ENCODE data around the gene P3H3. TPM values are rescaled to one million over a fixed set of nuclear protein-coding genes. Genes with fewer than 3 reads are reported as not detected.

P3H3 gene
- total and polyA plus RNA-seq, 2 of the 4 experiments (the other 2 are of a cell fraction) = 27.8 to 83.9 TPM

DNA sequence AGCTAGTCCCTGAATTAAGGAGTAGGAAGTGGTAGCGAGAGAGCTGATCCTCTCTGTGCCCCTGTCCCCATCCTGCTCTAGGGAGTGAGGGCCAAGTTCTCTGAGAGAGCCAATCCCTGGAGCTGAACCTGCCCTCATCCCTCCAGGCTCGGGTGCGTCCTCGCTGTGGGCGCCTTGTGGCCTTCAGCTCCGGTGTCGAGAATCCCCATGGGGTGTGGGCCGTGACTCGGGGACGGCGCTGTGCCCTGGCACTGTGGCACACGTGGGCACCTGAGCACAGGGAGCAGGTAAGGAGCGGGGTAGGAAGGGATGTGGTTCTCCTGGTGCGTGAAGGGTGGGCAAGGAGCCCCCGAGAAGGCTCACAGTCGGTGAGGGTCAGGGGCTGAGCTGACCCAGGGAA, 10.6 kb downstream of the P3H3 start:
- ChIA-PET CTCF (no interaction called here), POLR2A (ENCODE audit: unreplicated experiment) (no interaction called here)
- Histone ChIP-seq H4K20me1 (ENCODE audit: insufficient read depth, low read length) (peaks cover 3% of the 10 kb centered on the region), H3K4me1 (ENCODE audit: control insufficient read depth, insufficient read depth, low read length) (no peaks in the 10 kb centered on the region), H3K79me1 (ENCODE audit: low read depth in 1 of 2, low read length in 2 of 2) (peaks cover 5 to 8% of the 10 kb centered on the region in 2 experiments; a peak in 3 of 4 replicates), H2AK5ac (ENCODE audit: low read depth, low read length) (no peak overlapping the region), H2BK5ac (ENCODE audit: low read depth, low read length, poor library complexity, severe bottlenecking) (no peak overlapping the region), H4K8ac (ENCODE audit: low read depth in 2 of 2, low read length in 2 of 2) (no peak overlapping the region), H3K18ac (ENCODE audit: low read depth, low read length) (no peak overlapping the region), H3K23ac (ENCODE audit: low read depth, low read length) (no peak overlapping the region), H3K14ac (replicated peaks; ENCODE audit: low read depth, low read length) (no peak overlapping the region), H2AK9ac (replicated peaks; ENCODE audit: low read depth, low read length, poor library complexity) (no peak overlapping the region), H4K5ac (ENCODE audit: low read depth, low read length) (no peak overlapping the region), H3K27me3 (ENCODE audit: control insufficient read depth, insufficient read depth, low read length) (no peaks in the 10 kb centered on the region), H2BK20ac (ENCODE audit: low read depth, low read length) (no peak overlapping the region), H3K4me2 (ENCODE audit: low read depth, low read length) (no peak overlapping the region), H3K9me3 (ENCODE audit: control insufficient read depth, insufficient read depth, low read length) (no peaks in the 10 kb centered on the region), H3K9ac (ENCODE audit: low read depth, low read length) (no peak overlapping the region), H3K4ac (ENCODE audit: low read depth, low read length) (no peak overlapping the region), H3K4me3 (ENCODE audit: insufficient read depth, low read depth, low read length) (no peak overlapping the region), H4K91ac (ENCODE audit: insufficient read depth, low read depth, low read length) (no peak overlapping the region), H2BK120ac (ENCODE audit: low read depth, low read length) (no peak overlapping the region), H2AFZ (replicated peaks; ENCODE audit: low read length, poor library complexity) (no peak overlapping the region), H3K9me1 (ENCODE audit: insufficient read depth, low read length) (no peaks in the 10 kb centered on the region), H3K36me3 (ENCODE audit: control insufficient read depth, insufficient read depth, low read length) (peaks cover 67% of the 10 kb centered on the region), H3K56ac (ENCODE audit: extremely low read depth, insufficient read depth, low read length) (no peak overlapping the region), H3K27ac (ENCODE audit: insufficient read depth, low read length) (no peak overlapping the region), H2BK15ac (ENCODE audit: low read depth, low read length) (no peak overlapping the region)
- dilution Hi-C loops (cut with HindIII; ENCODE audit: low sequenced_read_pairs, unreplicated experiment) = no loop called here
- 98% methylated on average over 11 of the region's 16 CpGs; no CpG with 5 or more reads in 1 of the 2 experiments for WGBS, 2 experiments (ENCODE audit: extremely low coverage in 2 of 2, insufficient read length in 1 of 2)
- BruUV-seq (replicated peaks) = no TSS peak
- ATAC-seq (ENCODE audit: low read depth) = no peak
- intact Hi-C loops (cut with micrococcal nuclease) = no loop called here
- DNase-seq = no peak
- in situ Hi-C loops (cut with MboI; ENCODE audit: low sequenced_read_pairs) = no loop called here
- TF ChIP-seq, protein P1, sequence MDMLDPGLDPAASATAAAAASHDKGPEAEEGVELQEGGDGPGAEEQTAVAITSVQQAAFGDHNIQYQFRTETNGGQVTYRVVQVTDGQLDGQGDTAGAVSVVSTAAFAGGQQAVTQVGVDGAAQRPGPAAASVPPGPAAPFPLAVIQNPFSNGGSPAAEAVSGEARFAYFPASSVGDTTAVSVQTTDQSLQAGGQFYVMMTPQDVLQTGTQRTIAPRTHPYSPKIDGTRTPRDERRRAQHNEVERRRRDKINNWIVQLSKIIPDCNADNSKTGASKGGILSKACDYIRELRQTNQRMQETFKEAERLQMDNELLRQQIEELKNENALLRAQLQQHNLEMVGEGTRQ (IDR thresholded peaks at IDR 0.05; ENCODE audit: low read depth, low read length) = no peak
- TF ChIP-seq NFE2L2 (IDR thresholded peaks at IDR 0.05; ENCODE audit: low read depth, low read length) = no peak
- no peak for TF ChIP-seq MXI1 (IDR thresholded peaks at IDR 0.05; ENCODE audit: borderline replicate concordance, low read depth, low read length)
- TF ChIP-seq BHLHE40 (IDR thresholded peaks at IDR 0.05; ENCODE audit: low read depth, low read length) = no peak
- no peak for TF ChIP-seq RAD21 (IDR thresholded peaks at IDR 0.05; ENCODE audit: low read length)
- TF ChIP-seq POLR2A (IDR thresholded peaks at IDR 0.05; ENCODE audit: low read depth, low read length) = no peak
- no peak for TF ChIP-seq FOS (IDR thresholded peaks at IDR 0.05; ENCODE audit: low read depth, low read length)
- TF ChIP-seq RFX5 (IDR thresholded peaks at IDR 0.05; ENCODE audit: low read depth, low read length) = no peak
- no peak for TF ChIP-seq SMC3 (IDR thresholded peaks at IDR 0.05; ENCODE audit: low read depth, low read length)
- TF ChIP-seq, protein P2, sequence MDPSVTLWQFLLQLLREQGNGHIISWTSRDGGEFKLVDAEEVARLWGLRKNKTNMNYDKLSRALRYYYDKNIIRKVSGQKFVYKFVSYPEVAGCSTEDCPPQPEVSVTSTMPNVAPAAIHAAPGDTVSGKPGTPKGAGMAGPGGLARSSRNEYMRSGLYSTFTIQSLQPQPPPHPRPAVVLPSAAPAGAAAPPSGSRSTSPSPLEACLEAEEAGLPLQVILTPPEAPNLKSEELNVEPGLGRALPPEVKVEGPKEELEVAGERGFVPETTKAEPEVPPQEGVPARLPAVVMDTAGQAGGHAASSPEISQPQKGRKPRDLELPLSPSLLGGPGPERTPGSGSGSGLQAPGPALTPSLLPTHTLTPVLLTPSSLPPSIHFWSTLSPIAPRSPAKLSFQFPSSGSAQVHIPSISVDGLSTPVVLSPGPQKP (IDR thresholded peaks at IDR 0.05; ENCODE audit: borderline replicate concordance, low read depth, low read length) = no peak
